ENCODE measurements around the gene CTDSP1.
A peak's percentile ranks its signal among the peaks of the same experiment; 100 is the strongest.

CTDSP1 gene

DNA sequence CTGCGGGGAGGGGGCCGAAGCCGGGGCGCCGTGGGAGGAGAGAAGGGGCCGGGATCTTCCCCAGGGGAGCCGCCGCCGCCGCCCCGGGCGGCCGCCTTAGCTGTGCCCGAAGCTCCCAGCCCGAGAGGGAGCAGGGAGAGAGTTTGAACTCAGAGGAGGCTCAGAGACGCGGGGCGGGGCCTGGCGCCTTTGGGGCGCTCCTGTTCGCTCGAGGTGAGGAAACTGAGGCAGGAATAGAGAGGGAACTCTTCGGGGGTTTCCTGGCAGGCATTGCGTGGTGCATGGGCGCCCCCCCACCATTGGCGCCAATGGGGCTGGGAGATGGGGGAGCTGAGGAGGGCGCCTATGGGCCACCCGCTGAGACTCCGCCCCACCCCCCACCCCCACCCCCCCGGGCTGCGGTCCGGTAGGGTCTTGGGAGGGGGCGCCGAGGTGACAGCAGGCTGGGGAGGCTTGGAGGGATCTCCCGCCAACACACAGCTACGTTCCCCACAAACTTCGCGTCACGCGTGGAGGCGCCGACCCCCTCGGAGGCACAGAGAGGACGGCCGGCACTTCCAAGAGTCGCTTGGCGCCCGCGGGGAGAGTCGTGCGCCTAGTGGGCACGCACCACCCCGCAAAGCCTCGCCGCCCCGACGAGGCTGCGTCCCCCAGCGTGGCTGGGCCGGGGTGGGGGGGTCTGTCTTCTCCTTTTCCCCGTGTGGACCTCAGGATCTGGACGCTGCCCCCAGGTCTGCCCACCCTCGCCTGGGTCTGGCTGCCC lies 680 bp downstream of the CTDSP1 start:
- peak; percentile 45 for DNase-seq

GRCh38 chr2:218400930-218401881 lies 1.5 kb downstream of the CTDSP1 start:
- DNase-seq = no peak

DNA sequence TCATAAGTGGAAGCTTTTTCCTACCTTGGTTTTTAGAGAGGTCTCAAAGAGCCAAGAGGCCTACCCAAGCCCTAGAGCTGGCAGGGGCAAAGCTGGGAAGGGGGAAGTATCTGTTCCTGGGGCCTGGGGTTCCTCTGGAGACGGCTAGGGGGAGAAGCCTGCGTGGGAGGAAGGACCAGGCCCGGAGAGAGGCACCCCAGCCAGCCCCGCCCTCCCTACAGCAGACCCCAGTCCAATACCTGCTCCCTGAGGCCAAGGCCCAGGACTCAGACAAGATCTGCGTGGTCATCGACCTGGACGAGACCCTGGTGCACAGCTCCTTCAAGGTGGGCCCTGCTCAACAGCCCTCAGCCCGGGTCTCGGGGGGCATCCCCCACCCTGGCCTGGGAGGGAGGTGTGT lies 2.2 kb downstream of the CTDSP1 start:
- no peak for DNase-seq

- DNase-seq = no peak
These were observed 2.8 kb downstream of the CTDSP1 start for GRCh38 chr2:218402491-218402901.

DNA sequence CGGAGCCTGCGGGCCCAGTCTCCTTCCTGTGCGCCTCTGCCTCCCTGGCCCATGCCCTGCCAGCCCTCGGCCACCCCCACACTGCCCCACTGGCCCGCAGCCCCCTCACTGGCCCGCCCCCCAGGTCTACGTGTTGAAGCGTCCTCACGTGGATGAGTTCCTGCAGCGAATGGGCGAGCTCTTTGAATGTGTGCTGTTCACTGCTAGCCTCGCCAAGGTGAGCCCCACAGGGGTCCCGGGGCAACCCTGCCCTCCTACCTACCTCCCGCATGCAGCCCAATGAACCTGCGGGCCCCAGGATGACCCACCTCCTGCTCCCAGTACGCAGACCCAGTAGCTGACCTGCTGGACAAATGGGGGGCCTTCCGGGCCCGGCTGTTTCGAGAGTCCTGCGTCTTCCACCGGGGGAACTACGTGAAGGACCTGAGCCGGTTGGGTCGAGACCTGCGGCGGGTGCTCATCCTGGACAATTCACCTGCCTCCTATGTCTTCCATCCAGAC lies 3.3 kb downstream of the CTDSP1 start:
- DNase-seq = no peak

DNA sequence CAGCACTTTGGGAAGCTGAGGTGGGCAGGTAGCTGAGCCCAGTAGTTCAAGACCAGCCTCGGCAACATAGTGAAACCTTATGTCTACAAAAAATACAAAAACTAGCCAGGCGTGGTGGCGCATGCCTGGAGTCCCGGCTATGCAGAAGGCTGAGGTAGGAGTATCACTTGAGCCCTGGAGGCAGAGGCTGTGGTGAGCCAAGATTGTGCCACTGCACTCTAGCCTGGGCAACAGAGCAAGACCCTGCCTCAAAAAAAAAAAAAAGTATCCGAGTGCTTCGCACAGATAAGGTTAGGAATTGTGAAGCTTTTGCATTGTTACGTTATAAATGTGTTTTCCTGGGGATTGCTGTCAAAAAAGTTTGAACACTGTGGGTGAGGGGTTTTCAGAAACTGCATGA lies 4.1 kb downstream of the CTDSP1 start:
- DNase-seq = no peak

- DNase-seq = no peak
These were observed 4.8 kb downstream of the CTDSP1 start for GRCh38 chr2:218404351-218405085.

DNA sequence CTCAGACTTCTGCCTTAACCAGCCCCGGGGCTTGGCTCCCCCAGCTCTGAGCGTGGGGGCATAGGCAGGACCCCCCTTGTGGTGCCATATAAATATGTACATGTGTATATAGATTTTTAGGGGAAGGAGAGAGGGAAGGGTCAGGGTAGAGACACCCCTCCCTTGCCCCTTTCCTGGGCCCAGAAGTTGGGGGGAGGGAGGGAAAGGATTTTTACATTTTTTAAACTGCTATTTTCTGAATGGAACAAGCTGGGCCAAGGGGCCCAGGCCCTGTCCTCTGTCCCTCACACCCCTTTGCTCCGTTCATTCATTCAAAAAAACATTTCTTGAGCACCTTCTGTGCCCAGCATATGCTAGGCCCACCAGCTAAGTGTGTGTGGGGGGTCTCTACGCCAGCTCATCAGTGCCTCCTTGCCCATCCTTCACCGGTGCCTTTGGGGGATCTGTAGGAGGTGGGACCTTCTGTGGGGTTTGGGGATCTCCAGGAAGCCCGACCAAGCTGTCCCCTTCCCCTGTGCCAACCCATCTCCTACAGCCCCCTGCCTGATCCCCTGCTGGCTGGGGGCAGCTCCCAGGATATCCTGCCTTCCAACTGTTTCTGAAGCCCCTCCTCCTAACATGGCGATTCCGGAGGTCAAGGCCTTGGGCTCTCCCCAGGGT lies 5.5 kb downstream of the CTDSP1 start:
- no peak for DNase-seq

DNA sequence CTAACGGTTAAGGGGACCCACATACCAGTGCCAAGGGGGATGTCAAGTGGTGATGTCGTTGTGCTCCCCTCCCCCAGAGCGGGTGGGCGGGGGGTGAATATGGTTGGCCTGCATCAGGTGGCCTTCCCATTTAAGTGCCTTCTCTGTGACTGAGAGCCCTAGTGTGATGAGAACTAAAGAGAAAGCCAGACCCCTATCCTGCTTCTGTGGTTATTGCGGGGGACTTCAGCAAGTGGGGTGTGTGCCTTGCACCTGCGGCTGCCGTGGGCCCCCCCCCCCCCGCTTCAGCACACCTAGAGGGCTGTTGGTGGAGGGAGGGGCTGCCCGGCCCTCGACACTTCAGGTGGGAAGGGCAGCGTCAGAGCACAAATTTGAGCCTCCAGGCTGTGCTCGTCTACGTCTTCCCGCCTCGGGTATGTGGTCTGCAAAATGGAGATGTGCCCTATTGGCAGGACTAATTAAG lies 6.1 kb downstream of the CTDSP1 start:
- no peak for DNase-seq

GRCh38 chr2:218406209-218406948 lies 6.7 kb downstream of the CTDSP1 start:
- peak; percentile 88 for DNase-seq

GRCh38 chr2:218406949-218407618 lies 7.4 kb downstream of the CTDSP1 start:
- peak; percentile 75 for DNase-seq

DNA sequence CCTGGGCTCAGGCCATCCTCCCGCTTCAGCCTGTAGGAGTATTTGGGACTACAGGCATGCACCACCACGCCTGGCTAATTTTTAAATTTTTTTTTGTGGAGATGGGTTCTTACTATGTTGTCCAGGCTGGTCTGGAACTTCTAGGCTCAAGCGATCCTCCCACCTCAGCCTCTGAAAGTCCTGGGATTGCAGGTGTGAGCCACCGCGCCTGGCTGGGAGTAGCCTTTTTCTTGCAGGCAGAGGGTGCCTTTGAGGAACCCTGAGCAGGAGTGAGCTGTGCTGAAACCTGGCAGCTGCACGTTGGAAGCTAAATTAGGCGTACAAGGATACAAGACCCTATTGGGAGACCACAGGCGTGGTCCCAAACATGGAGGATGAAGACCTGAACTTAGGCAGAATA lies 8.0 kb downstream of the CTDSP1 start:
- DNase-seq = no peak

DNA sequence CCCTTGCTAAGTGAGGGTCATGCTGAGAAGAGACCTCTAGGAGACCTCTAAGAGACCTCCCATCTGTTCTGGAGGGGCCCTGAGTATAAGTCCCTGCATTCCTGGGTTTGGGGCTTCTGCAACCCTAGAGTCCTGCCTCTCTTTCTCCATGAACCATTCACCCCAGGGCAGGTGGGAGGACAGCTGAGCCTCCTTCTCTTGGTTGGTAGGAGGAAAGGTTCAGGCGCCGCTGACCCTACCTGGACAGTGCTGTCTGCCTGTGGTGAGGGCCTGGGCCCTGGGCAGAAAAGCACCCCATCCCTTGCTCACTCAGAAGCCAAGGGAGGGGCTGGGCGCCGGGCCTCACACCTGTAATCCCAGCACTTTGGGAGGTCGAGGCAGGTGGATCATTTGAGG lies 18.7 kb downstream of the CTDSP1 start:
- DNase-seq = no peak

GRCh38 chr2:218418717-218419458 lies 19.2 kb downstream of the CTDSP1 start, which contains the start of gene VIL1:
TSS of gene VIL1 (plus strand) at chr2:218419123. CDS start at chr2:218423779, 4,656 bp downstream.
- no peak for DNase-seq

DNA sequence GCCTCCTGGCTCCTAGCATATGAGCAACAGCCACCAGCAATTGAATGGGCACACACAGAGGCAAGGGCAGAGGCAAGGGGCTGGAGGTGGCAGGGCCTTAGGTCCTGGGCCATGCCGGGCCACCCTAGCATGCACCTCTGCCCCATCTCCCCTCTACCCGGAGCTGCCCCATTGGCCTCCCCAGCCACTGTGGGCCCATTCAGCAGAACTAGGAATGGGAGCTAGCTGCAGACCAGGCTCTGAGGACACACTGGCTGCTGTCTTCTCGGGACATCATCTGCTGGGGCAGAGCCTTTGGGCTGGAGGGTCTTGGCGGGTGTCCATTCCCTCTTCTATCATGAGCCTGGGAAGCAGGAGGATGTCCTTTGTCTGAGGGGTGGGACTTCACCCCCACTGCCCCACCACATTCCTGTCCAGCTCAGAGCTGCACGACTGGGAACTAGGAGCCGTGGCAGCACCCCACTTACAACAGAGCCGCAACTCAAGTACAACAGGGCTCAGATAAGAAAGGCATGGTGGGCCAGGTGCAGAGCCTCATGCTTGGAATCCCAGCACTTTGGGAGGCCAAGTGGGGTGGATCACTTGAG lies 20.1 kb downstream of the CTDSP1 start:
- no peak for DNase-seq

DNA sequence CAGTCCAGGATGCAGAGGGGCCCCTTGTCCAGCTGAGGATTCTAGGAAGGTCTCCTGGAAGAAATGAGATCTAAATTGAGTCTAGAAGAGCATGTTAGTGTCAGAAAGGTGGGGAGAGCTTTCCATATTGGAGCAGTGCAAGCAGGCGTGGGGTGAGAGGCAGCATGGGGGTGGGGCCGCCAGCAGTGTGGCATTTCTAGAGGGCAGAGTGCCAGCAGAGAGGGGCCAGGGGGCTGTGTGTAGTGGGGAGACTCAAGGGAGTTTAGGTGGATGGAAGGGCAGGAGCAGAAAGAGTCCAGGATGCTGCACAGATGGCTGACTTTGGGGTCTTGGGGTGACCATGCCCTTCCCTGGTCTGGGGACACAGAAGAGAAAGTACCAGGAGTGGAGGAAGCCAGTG lies 21.4 kb downstream of the CTDSP1 start:
- no peak for DNase-seq

DNA sequence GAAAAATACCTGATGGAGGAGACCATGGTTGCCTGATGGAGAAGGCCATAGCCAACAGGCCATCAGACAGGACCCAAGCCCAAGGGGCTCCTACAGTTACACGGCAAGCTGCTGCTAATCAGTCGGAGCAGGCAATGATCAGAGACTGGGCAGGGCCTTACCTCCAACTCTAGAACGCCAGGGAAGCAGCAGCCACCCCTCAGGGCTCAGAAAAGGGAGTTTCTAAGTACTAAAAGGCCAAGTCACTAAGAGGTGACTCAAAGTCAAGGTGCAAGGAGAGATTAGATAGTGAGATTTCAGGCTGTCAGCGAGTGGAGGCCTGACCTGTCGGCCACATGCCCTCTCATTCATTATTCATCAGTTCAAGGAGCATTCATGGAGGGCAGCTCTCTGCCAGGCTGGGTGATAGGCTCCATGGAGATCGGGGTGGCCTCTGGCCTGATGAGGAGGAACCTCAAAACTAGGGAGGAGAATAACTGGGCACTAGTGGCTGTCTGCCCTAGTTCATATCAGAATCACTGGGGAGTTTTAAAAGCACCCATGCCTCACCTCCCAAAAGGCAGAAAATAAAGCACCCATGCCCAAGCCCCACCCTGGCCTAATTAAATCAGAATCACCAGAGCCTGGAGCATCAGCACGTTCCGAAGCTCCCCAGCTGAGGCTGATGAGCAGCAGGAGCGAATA lies 22.9 kb downstream of the CTDSP1 start:
- DNase-seq = no peak

- no peak for DNase-seq
These were observed 23.9 kb downstream of the CTDSP1 start for GRCh38 chr2:218423584-218423983.

DNA sequence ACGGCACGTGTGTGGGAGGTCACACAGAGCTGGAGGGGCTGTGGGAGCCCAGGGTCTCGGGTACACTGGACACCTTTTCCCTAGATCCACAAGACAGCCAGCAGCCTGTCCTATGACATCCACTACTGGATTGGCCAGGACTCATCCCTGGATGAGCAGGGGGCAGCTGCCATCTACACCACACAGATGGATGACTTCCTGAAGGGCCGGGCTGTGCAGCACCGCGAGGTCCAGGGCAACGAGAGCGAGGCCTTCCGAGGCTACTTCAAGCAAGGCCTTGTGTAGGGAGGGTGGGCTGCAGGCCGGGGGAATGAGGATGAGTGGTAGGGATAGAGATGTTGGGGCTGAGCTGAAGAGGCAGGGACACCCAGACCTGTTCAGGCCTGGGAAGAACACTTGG lies 25.9 kb downstream of the CTDSP1 start:
- no peak for DNase-seq
